DOHH2 (cell line): Measurements from ENCODE around the gene DEFB113.

ENCODE experiments used
- H3F3A ChIP-seq: fragments of 200-600 bp; sonication (generic), shearing (Covaris generic); 2 replicates; pipeline ENCODE4 v1.6.0; 2016; ENCODE audit warnings: antibody characterized with exemption, mild to moderate bottlenecking; ENCODE audit not compliant: control insufficient read depth, insufficient read depth
- H3K27ac ChIP-seq: fragments of 200-600 bp; sonication (generic); 2 replicates; pipeline ENCODE4 v1.5.1; 2014; ENCODE audit warnings: low read depth, mild to moderate bottlenecking, low read length, moderate library complexity
- H3K27me3 ChIP-seq: fragments of 200-600 bp; sonication (generic); 2 replicates; pipeline ENCODE4 v1.6.1; 2014; ENCODE audit warnings: mild to moderate bottlenecking, low read length, mixed read lengths; ENCODE audit not compliant: control insufficient read depth
- H3K36me3 ChIP-seq: fragments of 200-600 bp; sonication (generic); 2 replicates; pipeline ENCODE4 v1.6.1; 2014; ENCODE audit warnings: mild to moderate bottlenecking, low read length, moderate library complexity, mixed read lengths; ENCODE audit not compliant: control insufficient read depth
- H3K4me1 ChIP-seq: fragments of 200-600 bp; sonication (generic); 2 replicates; pipeline ENCODE4 v1.6.1; 2014; ENCODE audit warnings: mild to moderate bottlenecking, low read length, mixed read lengths; ENCODE audit not compliant: control insufficient read depth
- H3K4me2 ChIP-seq: fragments of 200-600 bp; sonication (generic); 2 replicates; pipeline ENCODE4 v1.6.0; 2014; ENCODE audit warnings: mild to moderate bottlenecking, low read length, moderate library complexity
- H3K4me3 ChIP-seq: fragments of 200-600 bp; sonication (generic); 2 replicates; pipeline ENCODE4 v1.5.1; 2014; ENCODE audit warnings: mild to moderate bottlenecking, low read length, mixed read lengths
- H3K79me2 ChIP-seq: fragments of 200-600 bp; sonication (generic); 2 replicates; pipeline ENCODE4 v1.6.1; 2014; ENCODE audit warnings: mild to moderate bottlenecking, low read length, mixed read lengths; ENCODE audit not compliant: control insufficient read depth
- H3K9me2 ChIP-seq: fragments of 200-600 bp; sonication (generic); replicated peaks from 2 replicates; pipeline ENCODE4 v1.6.1; 2014; ENCODE audit warnings: mild to moderate bottlenecking, low read length, mixed read lengths; ENCODE audit not compliant: control insufficient read depth
- H3K9me3 ChIP-seq: fragments of 200-600 bp; sonication (generic); 2 replicates; pipeline ENCODE4 v1.6.1; 2014; ENCODE audit warnings: antibody characterized with exemption, low read length, mixed read lengths; ENCODE audit not compliant: control insufficient read depth, insufficient read depth
- H4K20me1 ChIP-seq: fragments of 200-600 bp; sonication (generic); 2 replicates; pipeline ENCODE4 v1.6.0; 2014; ENCODE audit warnings: low read depth, mild to moderate bottlenecking, antibody characterized with exemption, low read length, moderate library complexity; ENCODE audit not compliant: control insufficient read depth, insufficient read depth
- CTCF ChIP-seq: fragments of 200-600 bp; sonication (generic); IDR thresholded peaks from one replicate; pipeline ENCODE4 v1.5.1; 2014; ENCODE audit warnings: antibody characterized with exemption, mild to moderate bottlenecking, low read depth, low read length; ENCODE audit not compliant: poor library complexity, severe bottlenecking
- EZH2phosphoT487 ChIP-seq: fragments of 200-600 bp; sonication (generic); IDR thresholded peaks from 2 replicates; pipeline ENCODE4 v1.6.1; 2017; ENCODE audit warnings: borderline replicate concordance, mild to moderate bottlenecking, antibody characterized with exemption, low read length, moderate library complexity, mixed read lengths

DEFB113 gene

GRCh38 chr6:49919261-49919660 lies 50.2 kb downstream of the DEFB113 start:
- Histone ChIP-seq H3K4me3 (no peak overlapping the region), H4K20me1 (no peaks in the 10 kb centered on the region), H3K79me2 (no peaks in the 10 kb centered on the region), H3K36me3 (no peaks in the 10 kb centered on the region), H3K9me2 (no peaks in the 10 kb centered on the region), H3K27ac (no peak overlapping the region), H3K9me3 (no peaks in the 10 kb centered on the region), H3F3A (no peaks in the 10 kb centered on the region), H3K27me3 (no peaks in the 10 kb centered on the region), H3K4me2 (no peak overlapping the region), H3K4me1 (no peaks in the 10 kb centered on the region)
- no peak for TF ChIP-seq EZH2phosphoT487
- no peak for TF ChIP-seq CTCF

- no peaks in the 10 kb centered on the region for H3F3A ChIP-seq
- no peaks in the 10 kb centered on the region for H3K79me2 ChIP-seq
- no peak overlapping the region for H3K4me3 ChIP-seq
- H3K4me1 ChIP-seq, result no peaks in the 10 kb centered on the region
- no peaks in the 10 kb centered on the region for H3K9me3 ChIP-seq
- H3K27ac ChIP-seq, result no peak overlapping the region
- no peaks in the 10 kb centered on the region for H3K27me3 ChIP-seq
- no peaks in the 10 kb centered on the region for H4K20me1 ChIP-seq
- no peaks in the 10 kb centered on the region for H3K36me3 ChIP-seq
- no peak for TF ChIP-seq EZH2phosphoT487
- TF ChIP-seq CTCF, result no peak
- H3K9me2 ChIP-seq, result no peaks in the 10 kb centered on the region
- H3K4me2 ChIP-seq, result no peak overlapping the region
Measured at GRCh38 chr6:49918787-49919186, 50.6 kb downstream of the DEFB113 start.
